GM19372 (cell line): ENCODE data around the gene DTWD1.
"Not testable (repeated sequence)": the region's sequence is repeated elsewhere in the genome, so short reads cannot be mapped to it uniquely, and the experiment has no call there.

Experiments
- ATAC-seq: cut with Tn5 transposase; IDR thresholded peaks from one replicate; pipeline ENCODE4 v1.9.1; 2021; ENCODE audit warnings: mild to moderate bottlenecking, low read depth, moderate library complexity; ENCODE audit not compliant: unreplicated experiment

The DTWD1 gene

GRCh38 chr15:49645277-49645676 lies 24.4 kb downstream of the DTWD1 start:
- no peak for ATAC-seq

- no peak for ATAC-seq
Measured at GRCh38 chr15:49645941-49646340, 25.1 kb downstream of the DTWD1 start.

GRCh38 chr15:49646891-49647290 lies 26.0 kb downstream of the DTWD1 start:
- no peak for ATAC-seq

GRCh38 chr15:49649987-49650386 lies 29.1 kb downstream of the DTWD1 start:
- no peak for ATAC-seq

GRCh38 chr15:49650676-49651075 lies 29.8 kb downstream of the DTWD1 start:
- no peak for ATAC-seq

- no peak for ATAC-seq
Measured at GRCh38 chr15:49652922-49653321, 32.1 kb downstream of the DTWD1 start.

GRCh38 chr15:49656734-49657133 lies 35.9 kb downstream of the DTWD1 start:
- ATAC-seq, result no peak

GRCh38 chr15:49664716-49665115 lies 43.9 kb downstream of the DTWD1 start:
- no peak for ATAC-seq

- ATAC-seq, result not testable (repeated sequence)
Measured at GRCh38 chr15:49666486-49666885, 45.6 kb downstream of the DTWD1 start.

GRCh38 chr15:49669288-49669687 lies 48.4 kb downstream of the DTWD1 start:
- ATAC-seq, result no peak

GRCh38 chr15:49673861-49674260 lies 53.0 kb downstream of the DTWD1 start:
- no peak for ATAC-seq

GRCh38 chr15:49674370-49674769 lies 53.5 kb downstream of the DTWD1 start:
- no peak for ATAC-seq

GRCh38 chr15:49675041-49675440 lies 54.2 kb downstream of the DTWD1 start:
- no peak for ATAC-seq

- no peak for ATAC-seq
Measured at GRCh38 chr15:49678655-49679054, 57.8 kb downstream of the DTWD1 start.

GRCh38 chr15:49686599-49686998 lies 65.8 kb downstream of the DTWD1 start:
- no peak for ATAC-seq

- no peak for ATAC-seq
Measured at GRCh38 chr15:49688135-49688790, 67.4 kb downstream of the DTWD1 start.

- no peak for ATAC-seq
Measured at GRCh38 chr15:49692514-49693090, 71.8 kb downstream of the DTWD1 start.

- ATAC-seq, result no peak
Measured at GRCh38 chr15:49693498-49693897, 72.7 kb downstream of the DTWD1 start.

- ATAC-seq, result no peak
Measured at GRCh38 chr15:49696433-49696832, 75.6 kb downstream of the DTWD1 start.

- no peak for ATAC-seq
Measured at GRCh38 chr15:49697121-49697520, 76.3 kb downstream of the DTWD1 start.

- not testable (repeated sequence) for ATAC-seq
Measured at GRCh38 chr15:49702982-49703381, 82.1 kb downstream of the DTWD1 start.
